ENCODE measurements around the gene DISP3.

DISP3 gene

DNA sequence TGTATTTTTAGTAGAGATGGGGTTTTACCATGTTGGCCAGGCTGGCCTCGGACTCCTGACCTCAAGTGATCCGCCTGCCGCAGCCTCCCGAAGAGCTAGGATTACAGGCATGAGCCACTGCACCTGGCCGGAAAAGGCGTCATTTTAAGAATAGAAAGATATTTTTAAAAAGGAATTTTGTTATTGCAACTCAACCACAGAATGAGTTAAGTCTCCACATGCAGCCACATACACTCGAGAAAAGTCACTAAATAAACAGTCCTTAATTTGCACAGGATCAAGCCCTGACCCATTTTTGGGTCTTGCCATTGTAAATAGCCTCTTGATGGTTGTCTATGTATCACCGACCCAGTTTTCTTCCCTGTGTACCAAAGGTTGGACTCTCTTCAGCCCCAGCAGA is 89.7 kb downstream of the DISP3 start:
- TF ChIP-seq EZH2 (IDR thresholded peaks at IDR 0.05; ENCODE audit: borderline replicate concordance, low read length), result no peak
- TF ChIP-seq, protein P1, sequence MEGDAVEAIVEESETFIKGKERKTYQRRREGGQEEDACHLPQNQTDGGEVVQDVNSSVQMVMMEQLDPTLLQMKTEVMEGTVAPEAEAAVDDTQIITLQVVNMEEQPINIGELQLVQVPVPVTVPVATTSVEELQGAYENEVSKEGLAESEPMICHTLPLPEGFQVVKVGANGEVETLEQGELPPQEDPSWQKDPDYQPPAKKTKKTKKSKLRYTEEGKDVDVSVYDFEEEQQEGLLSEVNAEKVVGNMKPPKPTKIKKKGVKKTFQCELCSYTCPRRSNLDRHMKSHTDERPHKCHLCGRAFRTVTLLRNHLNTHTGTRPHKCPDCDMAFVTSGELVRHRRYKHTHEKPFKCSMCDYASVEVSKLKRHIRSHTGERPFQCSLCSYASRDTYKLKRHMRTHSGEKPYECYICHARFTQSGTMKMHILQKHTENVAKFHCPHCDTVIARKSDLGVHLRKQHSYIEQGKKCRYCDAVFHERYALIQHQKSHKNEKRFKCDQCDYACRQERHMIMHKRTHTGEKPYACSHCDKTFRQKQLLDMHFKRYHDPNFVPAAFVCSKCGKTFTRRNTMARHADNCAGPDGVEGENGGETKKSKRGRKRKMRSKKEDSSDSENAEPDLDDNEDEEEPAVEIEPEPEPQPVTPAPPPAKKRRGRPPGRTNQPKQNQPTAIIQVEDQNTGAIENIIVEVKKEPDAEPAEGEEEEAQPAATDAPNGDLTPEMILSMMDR (IDR thresholded peaks at IDR 0.05; ENCODE audit: low read length), result no peak
- Histone ChIP-seq H3K9me2 (ENCODE audit: low read depth, low read length) (no peaks in the 10 kb centered on the region), H3K27me3 (ENCODE audit: insufficient read depth, low read length) (no peaks in the 10 kb centered on the region), H3F3A (ENCODE audit: insufficient read depth, low read length) (no peaks in the 10 kb centered on the region), H3K79me2 (ENCODE audit: insufficient read depth, low read length) (no peaks in the 10 kb centered on the region), H2AFZ (ENCODE audit: low read length) (no peak overlapping the region), H3K27ac (ENCODE audit: low read depth, low read length, poor library complexity, severe bottlenecking) (no peak overlapping the region), H4K20me1 (ENCODE audit: insufficient read depth, low read length) (no peaks in the 10 kb centered on the region), H3K36me3 (ENCODE audit: insufficient read depth, low read length) (no peaks in the 10 kb centered on the region), H3K4me2 (ENCODE audit: low read length) (no peak overlapping the region), H3K4me3 (ENCODE audit: low read depth, low read length, poor library complexity, severe bottlenecking) (no peak overlapping the region), H3K4me1 (ENCODE audit: insufficient read depth, low read length, severe bottlenecking) (no peaks in the 10 kb centered on the region), H3K9me3 (ENCODE audit: low read length) (no peaks in the 10 kb centered on the region), H3K9ac (ENCODE audit: low read length) (no peak overlapping the region)

DNA sequence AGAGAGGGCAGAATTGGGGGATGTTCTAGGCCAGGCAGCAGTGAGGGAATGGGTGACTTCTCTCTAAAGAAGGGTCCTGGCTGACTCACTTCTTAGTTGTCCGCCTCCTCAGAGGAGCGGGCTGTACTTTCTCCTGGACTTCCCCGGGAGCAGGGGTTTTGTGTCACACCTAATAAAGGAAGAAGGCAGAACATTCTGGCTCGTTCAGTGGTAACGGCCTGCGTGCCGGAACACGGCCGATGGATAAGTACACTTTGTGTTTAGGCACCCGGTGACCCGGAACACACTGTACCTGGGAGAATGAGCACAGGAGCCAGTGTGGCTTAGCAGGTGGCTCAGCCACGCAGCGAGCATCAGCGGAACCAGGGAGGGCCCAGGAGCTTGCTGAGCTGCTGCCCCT is 90.6 kb downstream of the DISP3 start:
- H3K9me2 ChIP-seq (ENCODE audit: low read depth, low read length), result no peaks in the 10 kb centered on the region
- H4K20me1 ChIP-seq (ENCODE audit: insufficient read depth, low read length), result no peaks in the 10 kb centered on the region
- H3K4me1 ChIP-seq (ENCODE audit: insufficient read depth, low read length, severe bottlenecking), result no peaks in the 10 kb centered on the region
- no peaks in the 10 kb centered on the region for H3F3A ChIP-seq (ENCODE audit: insufficient read depth, low read length)
- no peak overlapping the region for H3K9ac ChIP-seq (ENCODE audit: low read length)
- no peaks in the 10 kb centered on the region for H3K79me2 ChIP-seq (ENCODE audit: insufficient read depth, low read length)
- no peak overlapping the region for H2AFZ ChIP-seq (ENCODE audit: low read length)
- no peak for TF ChIP-seq EZH2 (IDR thresholded peaks at IDR 0.05; ENCODE audit: borderline replicate concordance, low read length)
- no peaks in the 10 kb centered on the region for H3K9me3 ChIP-seq (ENCODE audit: low read length)
- H3K36me3 ChIP-seq (ENCODE audit: insufficient read depth, low read length), result no peaks in the 10 kb centered on the region
- no peak overlapping the region for H3K27ac ChIP-seq (ENCODE audit: low read depth, low read length, poor library complexity, severe bottlenecking)
- no peak overlapping the region for H3K4me3 ChIP-seq (ENCODE audit: low read depth, low read length, poor library complexity, severe bottlenecking)
- H3K4me2 ChIP-seq (ENCODE audit: low read length), result no peak overlapping the region
- no peaks in the 10 kb centered on the region for H3K27me3 ChIP-seq (ENCODE audit: insufficient read depth, low read length)

DNA sequence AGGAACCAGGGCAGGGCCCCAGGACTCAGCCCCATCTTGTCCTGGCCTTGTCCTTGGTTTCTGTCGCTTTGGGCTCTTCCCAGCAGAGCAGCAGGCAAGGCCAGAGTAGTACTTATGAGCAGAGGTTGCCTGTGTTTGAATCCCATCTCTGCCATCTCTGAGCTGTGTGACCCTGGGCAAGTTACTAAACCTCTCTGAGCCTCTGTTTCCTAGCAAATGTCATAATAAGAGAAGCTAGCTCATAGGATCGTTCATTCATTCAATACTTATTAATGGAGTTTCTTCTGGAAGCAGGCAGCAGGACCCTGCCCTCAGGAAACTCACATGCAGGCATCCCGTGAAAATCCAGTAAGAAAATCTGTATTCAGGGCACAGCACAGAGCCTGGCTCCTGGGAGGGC is 91.0 kb downstream of the DISP3 start:
- Histone ChIP-seq H4K20me1 (ENCODE audit: insufficient read depth, low read length) (no peaks in the 10 kb centered on the region), H2AFZ (ENCODE audit: low read length) (no peak overlapping the region), H3K9me3 (ENCODE audit: low read length) (no peaks in the 10 kb centered on the region), H3K27me3 (ENCODE audit: insufficient read depth, low read length) (no peaks in the 10 kb centered on the region), H3K4me1 (ENCODE audit: insufficient read depth, low read length, severe bottlenecking) (no peaks in the 10 kb centered on the region), H3K27ac (ENCODE audit: low read depth, low read length, poor library complexity, severe bottlenecking) (no peak overlapping the region), H3K36me3 (ENCODE audit: insufficient read depth, low read length) (no peaks in the 10 kb centered on the region), H3K9ac (ENCODE audit: low read length) (no peak overlapping the region), H3K4me3 (ENCODE audit: low read depth, low read length, poor library complexity, severe bottlenecking) (no peak overlapping the region), H3K4me2 (ENCODE audit: low read length) (no peak overlapping the region), H3F3A (ENCODE audit: insufficient read depth, low read length) (no peaks in the 10 kb centered on the region), H3K79me2 (ENCODE audit: insufficient read depth, low read length) (no peaks in the 10 kb centered on the region), H3K9me2 (ENCODE audit: low read depth, low read length) (no peaks in the 10 kb centered on the region)
- TF ChIP-seq EZH2 (IDR thresholded peaks at IDR 0.05; ENCODE audit: borderline replicate concordance, low read length), result no peak
- TF ChIP-seq, protein P1 (IDR thresholded peaks at IDR 0.05; ENCODE audit: low read length), result no peak

DNA sequence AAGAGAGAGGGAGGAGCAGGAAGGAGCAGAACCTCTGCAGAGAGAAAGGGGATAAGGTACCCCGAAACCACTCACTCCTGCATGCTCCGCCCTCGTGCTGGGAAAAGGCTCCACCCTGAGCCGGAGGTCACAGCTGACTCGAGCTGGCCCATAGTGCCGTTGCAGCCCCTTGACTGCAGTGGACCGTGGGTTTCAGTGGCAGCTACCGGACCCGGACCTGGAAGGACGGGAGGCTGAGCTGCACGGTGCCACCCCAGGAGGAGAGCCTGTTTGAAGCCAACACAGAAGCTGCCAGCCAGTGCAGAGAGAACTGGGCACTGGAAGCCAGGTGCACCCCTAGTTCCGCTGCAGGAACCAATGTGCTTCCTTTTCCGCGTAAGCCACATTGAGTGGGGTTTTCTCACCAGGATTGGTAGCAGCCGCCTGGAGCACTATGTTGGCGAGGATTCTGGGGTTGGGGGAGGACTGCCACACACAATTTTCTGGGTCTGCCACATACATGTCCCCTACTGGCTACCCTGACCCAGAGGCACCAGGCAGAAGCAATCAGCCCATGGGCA is 91.9 kb downstream of the DISP3 start:
- H3K27me3 ChIP-seq (ENCODE audit: insufficient read depth, low read length), result no peaks in the 10 kb centered on the region; the same call in 1 of the 2 replicates
- no peaks in the 10 kb centered on the region for H3F3A ChIP-seq (ENCODE audit: insufficient read depth, low read length)
- TF ChIP-seq EZH2 (IDR thresholded peaks at IDR 0.05; ENCODE audit: borderline replicate concordance, low read length), result no peak
- TF ChIP-seq, protein P1 (IDR thresholded peaks at IDR 0.05; ENCODE audit: low read length), result no peak
- H2AFZ ChIP-seq (ENCODE audit: low read length), result no peak overlapping the region
- H3K9ac ChIP-seq (ENCODE audit: low read length), result no peak overlapping the region
- H3K4me3 ChIP-seq (ENCODE audit: low read depth, low read length, poor library complexity, severe bottlenecking), result no peak overlapping the region
- H3K9me2 ChIP-seq (ENCODE audit: low read depth, low read length), result no peaks in the 10 kb centered on the region
- H3K27ac ChIP-seq (ENCODE audit: low read depth, low read length, poor library complexity, severe bottlenecking), result no peak overlapping the region
- no peak overlapping the region for H3K4me2 ChIP-seq (ENCODE audit: low read length)
- no peaks in the 10 kb centered on the region for H4K20me1 ChIP-seq (ENCODE audit: insufficient read depth, low read length)
- H3K9me3 ChIP-seq (ENCODE audit: low read length), result no peaks in the 10 kb centered on the region
- H3K36me3 ChIP-seq (ENCODE audit: insufficient read depth, low read length), result no peaks in the 10 kb centered on the region
- no peaks in the 10 kb centered on the region for H3K79me2 ChIP-seq (ENCODE audit: insufficient read depth, low read length)
- H3K4me1 ChIP-seq (ENCODE audit: insufficient read depth, low read length, severe bottlenecking), result no peaks in the 10 kb centered on the region

Measured in OCI-LY1 (cell line).